Stimulated activated CD4-positive, alpha-beta T cell treated with anti-CD3 and anti-CD28 coated beads, Interleukin-1b, Interleukin-23, amount 100 ng/mL, for 48 hours (primary cell): ENCODE results near the gene UHRF1.
A peak's percentile ranks its signal among the peaks of the same experiment; 100 is the strongest.
"Not testable (repeated sequence)": the region's sequence is repeated elsewhere in the genome, so short reads cannot be mapped to it uniquely, and the experiment has no call there.

Experiments used
- DNase-seq: peaks from one replicate; pipeline ENCODE4 v3.0.0-alpha.2; 2020

Gene UHRF1

GRCh38 chr19:4938461-4938860 is 29.2 kb downstream of the UHRF1 start:
- not testable (repeated sequence) for DNase-seq

GRCh38 chr19:4939466-4939865 is 30.2 kb downstream of the UHRF1 start:
- no peak for DNase-seq

- not testable (repeated sequence) for DNase-seq
Measured at GRCh38 chr19:4941638-4942169, 32.4 kb downstream of the UHRF1 start.

- DNase-seq = not testable (repeated sequence)
Measured at GRCh38 chr19:4950650-4951049, 41.3 kb downstream of the UHRF1 start.

- no peak for DNase-seq
Measured at GRCh38 chr19:4951656-4952055, 42.4 kb downstream of the UHRF1 start.

GRCh38 chr19:4952945-4953344 is 43.6 kb downstream of the UHRF1 start:
- DNase-seq = no peak

GRCh38 chr19:4954320-4955149 is 45.2 kb downstream of the UHRF1 start:
- DNase-seq = not testable (repeated sequence)

- no peak for DNase-seq
Measured at GRCh38 chr19:4955274-4955673, 46.0 kb downstream of the UHRF1 start.

GRCh38 chr19:4957981-4958380 is 48.7 kb downstream of the UHRF1 start:
- no peak for DNase-seq

- no peak for DNase-seq
Measured at GRCh38 chr19:4962085-4962619, 52.9 kb downstream of the UHRF1 start.

- no peak for DNase-seq
Measured at GRCh38 chr19:4965061-4965460, 55.8 kb downstream of the UHRF1 start.

- DNase-seq = no peak
Measured at GRCh38 chr19:4966591-4966990, 57.3 kb downstream of the UHRF1 start.

- no peak for DNase-seq
Measured at GRCh38 chr19:4967738-4968461, 58.6 kb downstream of the UHRF1 start.

- peak; percentile 99 for DNase-seq
Measured at GRCh38 chr19:4968462-4969291, 59.4 kb downstream of the UHRF1 start, which contains the start of gene KDM4B. TSS of gene KDM4B (plus strand) at chr19:4969113. CDS start at chr19:5032891, 63,778 bp downstream.

GRCh38 chr19:4969292-4969771 is 60.0 kb downstream of the UHRF1 start:
- DNase-seq = no peak

GRCh38 chr19:4969772-4970531 is 60.7 kb downstream of the UHRF1 start:
- no peak for DNase-seq

GRCh38 chr19:4970558-4971423 is 61.5 kb downstream of the UHRF1 start:
- no peak for DNase-seq

GRCh38 chr19:4971424-4971793 is 62.1 kb downstream of the UHRF1 start:
- no peak for DNase-seq

- no peak for DNase-seq
Measured at GRCh38 chr19:4971816-4972495, 62.7 kb downstream of the UHRF1 start.
